ENCODE data around the gene JOSD1.
"Not testable (repeated sequence)": the region's sequence is repeated elsewhere in the genome, so short reads cannot be mapped to it uniquely, and the experiment has no call there.

JOSD1 gene

DNA sequence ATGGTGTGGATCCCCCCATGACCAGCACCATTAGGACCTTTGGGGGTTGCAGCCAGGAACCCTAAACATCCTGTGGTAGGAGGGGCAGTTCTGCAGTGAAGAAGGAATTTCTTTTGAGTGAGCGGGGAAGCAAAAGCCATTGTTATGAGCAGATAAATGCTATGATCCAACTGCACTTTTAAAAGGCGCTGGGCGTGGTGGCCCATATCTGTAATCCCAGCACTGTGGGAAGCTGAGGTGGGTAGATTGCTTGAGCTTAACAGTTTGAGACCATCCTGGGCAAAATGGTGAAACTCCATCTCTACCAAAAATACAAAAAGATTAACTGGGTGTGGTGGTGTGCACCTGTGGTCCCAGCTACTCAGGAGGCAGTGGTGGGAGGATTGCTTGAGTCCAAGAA, 24.9 kb downstream of the JOSD1 start:
- DNase-seq = no peak

DNA sequence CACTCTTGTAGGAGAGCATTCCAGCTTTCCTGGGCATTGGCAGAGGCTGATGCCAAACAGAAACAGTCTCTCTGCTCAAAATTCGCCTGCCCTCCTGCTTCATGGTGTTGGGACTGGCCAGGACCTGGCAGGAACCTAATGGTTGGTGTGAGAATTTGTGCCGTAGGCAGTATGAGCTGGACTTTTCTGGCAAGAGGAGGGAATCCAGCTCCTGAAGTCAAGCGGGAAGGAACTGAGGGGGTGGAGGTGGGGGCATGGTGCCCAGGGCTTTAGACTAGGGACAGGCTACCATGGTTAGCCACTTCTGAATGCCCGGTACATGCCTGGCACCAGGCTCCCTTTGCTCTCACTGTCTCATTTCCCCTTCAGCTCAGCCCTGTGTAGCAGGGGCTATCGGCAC, 25.9 kb downstream of the JOSD1 start:
- no peak for DNase-seq

DNA sequence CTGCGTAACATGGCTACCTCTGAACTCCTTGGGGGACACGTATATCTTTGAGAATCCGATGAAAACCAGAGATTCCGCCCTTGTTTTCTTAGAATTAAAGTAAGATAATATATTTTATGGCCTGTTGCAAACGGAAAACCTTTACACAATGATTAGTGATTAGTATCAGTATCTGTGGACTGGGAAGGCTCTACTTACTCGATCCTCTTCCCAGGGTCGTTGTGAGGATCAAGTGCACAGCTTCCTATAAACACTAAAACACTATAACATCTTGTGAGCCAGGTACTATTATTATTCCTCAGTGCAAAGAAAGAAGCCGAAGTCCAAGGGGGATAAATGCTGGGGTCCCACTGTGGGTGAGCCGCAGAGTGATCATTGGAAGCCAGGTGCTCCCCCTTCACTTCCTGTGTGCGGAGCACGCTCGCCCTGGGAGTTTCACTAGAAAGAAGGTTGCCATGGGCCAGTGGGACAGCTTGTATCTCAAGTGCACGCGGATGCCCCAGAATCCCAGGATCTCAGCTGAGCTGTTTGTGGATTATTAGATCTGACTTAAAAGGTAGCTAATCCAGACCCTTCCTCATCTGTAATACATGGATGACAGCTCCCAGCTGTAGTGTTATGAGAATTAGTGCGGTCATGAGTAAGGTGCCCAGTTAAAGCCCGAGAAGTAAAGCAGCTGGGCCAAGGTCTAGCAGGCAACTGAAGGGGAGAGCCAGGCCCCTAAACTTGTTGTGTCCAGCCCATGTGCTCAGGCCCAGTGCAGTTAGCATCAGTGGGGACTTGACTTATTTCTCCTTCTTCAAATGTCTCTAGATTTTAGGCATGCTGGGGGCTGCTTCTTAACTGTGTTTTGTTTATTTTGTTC, 43.5 kb downstream of the JOSD1 start:
- DNase-seq = peak; percentile 46

DNA sequence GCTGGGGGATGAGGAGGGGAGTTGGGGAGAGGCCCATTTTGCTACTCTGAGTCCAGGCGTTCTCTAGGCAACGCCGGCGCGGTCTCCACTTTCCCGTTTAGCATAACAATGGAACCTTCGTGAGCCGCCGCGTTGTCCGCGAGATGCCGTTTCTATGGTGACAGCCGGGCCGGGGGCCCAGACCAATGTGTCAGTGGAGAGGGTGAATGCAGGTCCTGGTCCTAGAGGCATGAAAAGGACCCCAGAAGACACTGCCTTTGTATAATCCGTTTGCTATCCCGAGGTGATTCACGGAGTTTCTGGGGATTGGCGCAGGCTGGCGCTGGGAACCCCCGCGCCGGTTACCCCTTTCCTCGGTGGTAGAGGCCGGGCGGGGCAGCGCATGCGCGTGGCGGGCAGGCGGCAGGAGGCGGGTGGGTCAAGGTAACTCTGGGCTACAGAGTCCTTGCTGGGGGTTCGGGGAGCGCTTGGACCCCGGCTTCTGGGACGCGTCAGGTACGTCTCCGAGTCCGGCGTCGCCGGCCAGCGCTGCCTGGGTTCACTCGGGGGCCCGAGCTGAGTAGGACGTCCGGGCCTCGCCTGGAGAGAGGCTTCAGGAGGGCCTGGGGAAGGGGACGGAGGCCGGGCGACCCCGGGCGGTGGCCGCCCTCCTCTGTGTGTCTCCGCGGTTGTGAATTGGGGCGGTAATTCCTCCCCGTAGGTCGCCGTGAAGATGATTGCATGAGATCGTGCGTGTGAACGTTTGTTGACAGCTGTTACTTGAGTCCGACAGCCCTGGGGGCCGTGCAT, 44.3 kb downstream of the JOSD1 start, which contains the start of the genes CBY1 and FAM227A:
CBY1 (plus strand) TSS at position 383 of the 789 bp plus-strand sequence. CDS start 11,417 bp downstream, outside the sequence.
FAM227A (minus strand) TSS at position 137 of the 789 bp plus-strand sequence. CDS start 6,224 bp downstream, outside the sequence.
- peak; percentile 88 for DNase-seq

DNA sequence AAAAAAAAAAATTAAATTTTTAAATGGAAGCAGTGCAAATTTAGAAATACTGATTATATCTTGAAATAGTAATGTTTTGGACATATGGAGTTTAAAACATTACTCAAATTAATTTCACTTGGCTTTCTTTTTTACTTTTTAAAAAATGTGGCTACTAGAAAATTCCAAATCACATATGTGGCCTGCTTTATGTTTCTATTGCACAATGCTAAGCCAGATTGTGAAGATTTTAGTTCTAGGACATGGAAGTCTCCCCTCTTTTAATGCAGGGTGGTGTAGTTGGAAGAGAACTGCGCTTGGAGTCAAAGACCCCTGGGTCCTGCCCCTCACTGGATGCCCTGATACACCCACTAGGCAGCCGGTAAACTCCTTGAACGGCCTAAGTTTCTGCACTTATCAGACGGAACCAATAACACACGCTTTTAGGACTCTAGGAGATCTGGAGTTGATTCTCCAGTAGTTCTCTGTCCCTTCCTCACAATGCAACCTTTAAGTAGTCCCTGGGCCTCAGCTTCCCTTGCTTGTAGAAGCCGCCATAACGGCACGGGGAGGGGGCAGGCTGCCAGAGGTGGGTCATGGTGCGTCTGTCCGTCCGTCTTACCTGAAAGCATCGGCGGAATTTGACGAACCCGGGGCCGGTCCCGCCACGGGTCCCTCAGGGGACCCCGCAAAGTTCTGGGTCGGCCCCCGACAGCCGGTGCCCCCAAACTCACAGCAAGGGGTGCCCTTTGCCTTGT, 45.1 kb downstream of the JOSD1 start:
- DNase-seq = no peak

DNA sequence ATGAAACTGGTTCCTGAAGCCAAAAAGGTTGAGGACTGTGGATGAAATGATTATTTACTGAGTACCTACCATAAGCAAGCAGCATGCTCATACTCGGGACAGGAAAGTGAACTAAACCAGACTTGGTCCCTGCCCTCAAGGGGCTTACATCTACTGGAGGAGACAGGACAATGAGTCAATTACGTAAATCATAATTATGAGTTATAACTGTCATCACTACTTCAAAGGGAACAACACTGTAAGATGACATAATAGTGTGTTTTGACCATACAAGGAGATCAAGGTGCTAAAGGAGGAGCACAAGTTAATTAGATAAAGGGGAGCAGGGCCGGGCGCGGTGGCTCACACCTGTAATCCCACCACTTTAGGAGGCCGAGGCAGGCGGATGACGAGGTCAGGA, 47.0 kb downstream of the JOSD1 start:
- no peak for DNase-seq

DNA sequence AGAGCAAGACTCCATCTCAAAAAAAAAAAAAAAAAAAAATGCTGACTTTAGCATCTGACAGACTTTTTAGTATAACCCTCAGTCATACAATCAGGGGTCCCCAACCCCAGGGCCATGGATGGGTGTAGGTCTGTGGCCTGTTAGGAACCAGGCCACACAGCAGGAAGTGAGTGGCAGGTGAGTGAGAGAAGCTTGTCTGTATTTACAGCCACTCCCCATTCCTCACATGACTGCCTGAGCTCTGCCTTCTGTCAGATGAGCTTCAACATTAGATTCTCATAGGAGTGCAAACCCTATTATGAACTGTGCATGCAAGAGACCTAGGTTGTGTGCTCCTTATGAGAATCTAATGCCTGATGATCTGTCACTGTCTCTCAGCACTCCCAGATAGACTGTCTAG, 47.9 kb downstream of the JOSD1 start:
- no peak for DNase-seq

DNA sequence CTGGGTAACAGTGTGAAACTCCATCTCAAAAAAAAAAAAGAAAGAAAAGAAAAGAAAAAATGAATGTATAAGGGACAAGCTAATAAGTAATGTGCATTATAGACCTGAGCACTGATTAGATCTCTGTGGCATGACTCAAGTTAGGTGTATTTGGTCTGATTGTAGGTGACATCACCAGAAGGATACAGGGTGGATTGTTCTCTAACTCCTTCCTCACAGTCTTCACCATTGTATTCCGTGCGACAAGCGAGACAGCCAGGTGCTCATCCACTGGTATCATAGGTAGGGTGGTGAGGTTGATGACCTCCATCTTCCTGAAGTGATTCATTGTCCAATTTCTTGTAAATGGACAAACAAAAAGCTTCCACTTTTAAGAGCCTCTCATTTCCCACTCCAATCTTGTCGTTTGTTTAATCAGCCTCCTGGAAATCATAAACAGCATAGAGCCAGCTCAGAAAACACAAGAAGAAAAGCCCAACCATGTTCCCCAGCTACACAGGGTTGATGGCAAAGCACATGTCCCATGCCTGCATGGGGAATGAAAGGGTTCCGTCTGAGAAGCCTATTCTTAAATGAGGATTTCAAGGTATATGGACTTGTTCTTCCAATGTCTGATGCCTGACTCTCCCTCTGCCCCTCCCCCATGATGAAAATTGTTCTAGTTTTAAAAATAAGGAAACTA, 50.8 kb downstream of the JOSD1 start:
- DNase-seq = no peak

DNA sequence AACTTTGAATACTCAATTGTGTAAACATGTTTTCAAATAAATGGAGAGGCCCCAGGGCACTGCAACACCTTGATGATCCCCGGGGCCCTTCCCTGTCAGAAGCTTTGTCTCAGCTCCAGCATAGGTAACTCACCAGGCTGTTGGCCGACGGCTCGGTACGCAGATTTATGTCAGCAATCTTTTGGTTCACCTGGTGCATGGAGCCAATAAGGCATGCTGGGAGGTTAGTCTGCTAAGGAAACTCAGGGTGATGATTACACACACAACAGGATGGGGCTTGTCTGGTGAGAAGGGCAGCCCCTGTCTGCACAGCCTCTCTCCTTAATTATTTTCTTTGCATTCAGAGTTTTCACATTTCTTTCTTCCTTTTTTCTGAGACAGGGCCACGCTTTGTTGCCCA, 55.3 kb downstream of the JOSD1 start:
- no peak for DNase-seq

DNA sequence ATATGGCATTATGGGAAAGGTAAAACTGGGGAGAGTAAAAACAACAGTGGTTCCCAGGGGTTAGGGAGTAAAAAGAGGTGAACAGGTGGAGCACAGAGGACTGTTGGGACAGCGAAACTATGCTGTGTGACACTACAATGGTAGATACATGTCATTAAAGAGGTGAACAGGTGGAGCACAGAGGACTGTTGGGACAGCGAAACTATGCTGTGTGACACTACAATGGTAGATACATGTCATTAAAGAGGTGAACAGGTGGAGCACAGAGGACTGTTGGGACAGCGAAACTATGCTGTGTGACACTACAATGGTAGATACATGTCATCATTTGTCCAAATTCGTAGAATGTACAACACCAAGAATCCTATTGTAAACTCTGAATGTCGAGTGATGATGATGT, 56.5 kb downstream of the JOSD1 start:
- not testable (repeated sequence) for DNase-seq

DNA sequence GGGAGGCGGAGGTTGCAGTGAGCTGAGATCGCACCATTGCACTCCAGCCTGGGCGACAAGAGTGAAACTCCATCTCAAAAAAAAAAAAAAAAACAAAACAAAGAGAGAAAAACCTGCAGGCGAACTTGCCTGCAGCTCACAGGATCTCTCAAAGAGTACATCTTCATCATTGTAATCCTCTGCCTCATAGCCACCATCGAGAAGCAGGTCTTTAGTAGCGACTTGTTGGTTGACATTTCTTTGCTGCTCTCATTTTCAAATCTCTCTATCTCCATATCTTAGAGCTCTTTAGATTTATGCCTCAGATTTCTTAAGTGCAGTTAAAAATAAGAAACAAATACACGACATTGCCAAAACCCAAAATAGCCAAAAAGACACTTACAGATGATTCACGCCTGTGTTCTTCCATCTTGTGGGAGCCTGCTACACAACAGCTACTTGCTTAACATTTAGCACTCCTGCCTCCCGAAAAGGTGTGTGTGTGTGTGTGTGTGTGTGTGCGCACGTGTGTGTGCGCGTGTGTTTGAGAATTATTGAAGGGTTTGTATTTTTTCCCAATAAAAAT, 59.2 kb downstream of the JOSD1 start:
- DNase-seq = no peak

DNA sequence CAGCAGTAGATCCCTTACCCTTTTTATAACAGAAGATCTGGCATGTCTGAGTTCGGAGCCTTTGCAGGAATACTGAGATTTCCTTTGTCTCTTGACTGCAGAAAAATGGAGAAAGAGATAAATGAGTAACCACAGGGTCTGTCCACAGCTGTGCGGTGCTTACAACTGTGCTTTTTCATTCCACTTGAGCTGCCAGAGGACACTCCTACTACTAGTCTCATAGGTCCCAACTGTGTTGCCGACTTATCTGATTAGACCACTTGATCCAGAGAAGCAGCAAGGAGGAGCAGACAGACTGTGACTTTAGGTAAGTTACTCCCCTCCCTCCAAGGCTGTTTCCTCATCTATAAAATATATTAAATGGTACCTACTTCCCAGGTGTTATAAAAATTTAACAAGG, 62.0 kb downstream of the JOSD1 start:
- DNase-seq = no peak

DNA sequence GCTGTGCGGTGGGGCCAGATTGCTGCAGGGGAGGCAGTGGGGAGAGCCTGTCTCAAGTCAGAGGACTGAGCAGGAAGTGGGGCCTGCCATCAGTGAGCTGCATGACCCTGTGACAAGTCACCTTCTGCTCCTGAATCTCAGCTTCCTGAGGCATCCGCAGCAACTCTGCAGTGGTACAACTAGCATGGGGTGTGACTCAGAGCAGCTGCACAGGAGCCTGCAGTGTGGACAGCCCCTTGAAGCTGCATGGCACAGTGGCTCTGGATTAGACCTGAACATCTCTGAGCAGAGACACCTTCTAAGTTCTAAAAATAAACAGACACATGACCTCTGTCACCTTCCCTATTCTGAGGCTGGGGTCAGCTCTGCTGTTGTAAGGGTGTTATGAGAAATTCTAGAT, 62.5 kb downstream of the JOSD1 start:
- DNase-seq = no peak
